ENCODE measurements around the gene SLC15A4.
A peak's percentile ranks its signal among the peaks of the same experiment; 100 is the strongest.

Gene SLC15A4

DNA sequence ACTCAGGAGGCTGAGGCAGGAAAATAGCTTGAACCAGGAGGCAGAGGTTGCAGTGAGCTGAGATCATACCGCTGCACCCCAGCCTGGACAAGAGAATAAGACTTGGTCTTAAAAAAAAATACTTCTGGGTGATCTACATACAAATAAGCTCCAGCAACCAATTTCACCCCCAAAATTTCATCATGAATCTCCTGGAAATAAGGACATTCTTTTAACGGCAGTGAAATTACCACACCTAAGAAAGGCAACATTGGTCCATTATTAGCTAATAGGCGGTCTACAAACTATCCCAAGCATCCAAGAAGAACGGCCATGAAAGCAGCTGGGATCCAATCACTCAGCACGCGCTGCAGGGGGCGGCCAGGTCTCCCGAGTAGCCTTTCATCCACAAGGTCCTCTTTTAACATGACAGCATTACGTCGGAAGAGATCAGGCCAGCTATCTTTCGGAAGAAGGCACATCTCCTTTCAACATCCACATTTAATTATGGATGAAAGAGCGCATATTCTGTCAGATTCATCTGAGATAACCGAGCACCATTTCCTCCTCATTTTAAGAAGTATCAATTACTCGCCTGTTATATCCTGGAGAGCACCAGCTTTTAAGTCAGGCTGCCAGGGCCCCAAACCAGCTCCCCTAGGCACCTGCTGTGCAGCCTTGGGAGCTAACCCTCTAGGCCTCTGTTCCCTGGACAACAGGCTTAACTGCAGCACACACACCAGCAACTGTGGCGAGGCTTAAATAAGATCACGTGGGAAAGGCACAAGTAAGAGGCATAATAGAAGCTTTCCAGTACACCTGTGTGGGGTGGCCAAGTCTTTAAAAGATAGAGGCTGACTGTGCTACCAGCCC is 4.2 kb downstream of the SLC15A4 start:
- H3K4me1 ChIP-seq (ENCODE audit: control insufficient read depth in 1 of 2, insufficient read depth in 1 of 2, low read depth in 1 of 2, low read length in 1 of 2): peaks cover 83 to 85% of the 10 kb centered on the region in 2 experiments
- peak overlapping the region; percentile 83 to 90 for H3K4me3 ChIP-seq (ENCODE audit: low read depth in 1 of 2, low read length in 1 of 2)
- H3K36me3 ChIP-seq: peaks cover 9% of the 10 kb centered on the region
- TF ChIP-seq, protein P1, sequence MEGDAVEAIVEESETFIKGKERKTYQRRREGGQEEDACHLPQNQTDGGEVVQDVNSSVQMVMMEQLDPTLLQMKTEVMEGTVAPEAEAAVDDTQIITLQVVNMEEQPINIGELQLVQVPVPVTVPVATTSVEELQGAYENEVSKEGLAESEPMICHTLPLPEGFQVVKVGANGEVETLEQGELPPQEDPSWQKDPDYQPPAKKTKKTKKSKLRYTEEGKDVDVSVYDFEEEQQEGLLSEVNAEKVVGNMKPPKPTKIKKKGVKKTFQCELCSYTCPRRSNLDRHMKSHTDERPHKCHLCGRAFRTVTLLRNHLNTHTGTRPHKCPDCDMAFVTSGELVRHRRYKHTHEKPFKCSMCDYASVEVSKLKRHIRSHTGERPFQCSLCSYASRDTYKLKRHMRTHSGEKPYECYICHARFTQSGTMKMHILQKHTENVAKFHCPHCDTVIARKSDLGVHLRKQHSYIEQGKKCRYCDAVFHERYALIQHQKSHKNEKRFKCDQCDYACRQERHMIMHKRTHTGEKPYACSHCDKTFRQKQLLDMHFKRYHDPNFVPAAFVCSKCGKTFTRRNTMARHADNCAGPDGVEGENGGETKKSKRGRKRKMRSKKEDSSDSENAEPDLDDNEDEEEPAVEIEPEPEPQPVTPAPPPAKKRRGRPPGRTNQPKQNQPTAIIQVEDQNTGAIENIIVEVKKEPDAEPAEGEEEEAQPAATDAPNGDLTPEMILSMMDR (IDR thresholded peaks at IDR 0.05): peak; percentile 18
- peak overlapping the region; percentile 98 for H3K27ac ChIP-seq
- H3K27me3 ChIP-seq: no peaks in the 10 kb centered on the region
- H3K9me3 ChIP-seq: no peaks in the 10 kb centered on the region

DNA sequence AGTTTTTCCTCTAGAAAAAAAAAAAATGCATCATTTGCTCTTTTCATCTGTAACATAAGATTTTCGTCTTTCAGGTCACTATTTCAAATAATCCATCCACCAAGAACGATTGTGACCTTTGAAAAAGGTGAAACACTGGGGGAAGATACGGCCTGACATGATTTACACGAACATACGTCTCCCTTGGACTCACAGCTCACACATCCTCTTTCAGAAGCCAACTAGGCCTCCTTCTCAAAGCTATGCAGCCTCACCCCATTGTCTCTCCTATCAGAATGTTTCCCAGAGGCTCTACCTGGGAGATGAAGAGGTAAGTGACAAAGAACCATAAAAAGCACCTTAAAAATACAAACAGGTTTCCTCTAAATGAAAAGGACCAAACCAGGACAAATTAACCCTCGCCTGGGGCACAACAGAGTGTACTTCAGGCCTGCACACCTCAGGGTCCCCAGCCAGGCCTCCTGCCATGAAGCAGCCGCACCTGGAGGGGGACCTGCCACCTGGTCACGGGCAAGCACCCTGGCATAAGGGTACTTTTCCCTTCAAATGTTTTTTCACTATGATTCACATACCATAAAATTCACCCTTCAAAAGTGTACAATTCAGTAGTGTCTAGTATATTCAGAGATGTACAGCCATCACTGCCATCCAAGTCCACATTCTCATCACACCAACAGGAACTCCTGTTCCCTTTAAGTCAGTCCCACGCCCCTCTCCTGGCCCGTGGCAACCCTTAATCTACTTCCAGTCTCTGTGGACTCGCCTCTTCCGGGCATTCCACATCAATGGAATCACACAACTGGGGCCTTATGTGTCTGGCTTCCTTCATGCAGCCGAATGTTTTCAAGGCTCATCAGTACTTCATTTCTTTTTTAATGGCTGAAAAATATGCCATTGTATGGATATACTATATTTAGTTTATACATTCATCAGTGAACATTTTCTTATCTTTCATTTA is 5.4 kb downstream of the SLC15A4 start:
- Histone ChIP-seq H3K27ac (peak overlapping the region; percentile 98), H3K4me3 (ENCODE audit: low read depth in 1 of 2, low read length in 1 of 2) (peak overlapping the region; percentile 83 to 90), H3K9me3 (no peaks in the 10 kb centered on the region), H3K36me3 (peaks cover 21% of the 10 kb centered on the region), H3K27me3 (no peaks in the 10 kb centered on the region), H3K4me1 (ENCODE audit: control insufficient read depth in 1 of 2, insufficient read depth in 1 of 2, low read depth in 1 of 2, low read length in 1 of 2) (peaks cover 77 to 79% of the 10 kb centered on the region in 2 experiments)
- TF ChIP-seq, protein P1 (IDR thresholded peaks at IDR 0.05): no peak

DNA sequence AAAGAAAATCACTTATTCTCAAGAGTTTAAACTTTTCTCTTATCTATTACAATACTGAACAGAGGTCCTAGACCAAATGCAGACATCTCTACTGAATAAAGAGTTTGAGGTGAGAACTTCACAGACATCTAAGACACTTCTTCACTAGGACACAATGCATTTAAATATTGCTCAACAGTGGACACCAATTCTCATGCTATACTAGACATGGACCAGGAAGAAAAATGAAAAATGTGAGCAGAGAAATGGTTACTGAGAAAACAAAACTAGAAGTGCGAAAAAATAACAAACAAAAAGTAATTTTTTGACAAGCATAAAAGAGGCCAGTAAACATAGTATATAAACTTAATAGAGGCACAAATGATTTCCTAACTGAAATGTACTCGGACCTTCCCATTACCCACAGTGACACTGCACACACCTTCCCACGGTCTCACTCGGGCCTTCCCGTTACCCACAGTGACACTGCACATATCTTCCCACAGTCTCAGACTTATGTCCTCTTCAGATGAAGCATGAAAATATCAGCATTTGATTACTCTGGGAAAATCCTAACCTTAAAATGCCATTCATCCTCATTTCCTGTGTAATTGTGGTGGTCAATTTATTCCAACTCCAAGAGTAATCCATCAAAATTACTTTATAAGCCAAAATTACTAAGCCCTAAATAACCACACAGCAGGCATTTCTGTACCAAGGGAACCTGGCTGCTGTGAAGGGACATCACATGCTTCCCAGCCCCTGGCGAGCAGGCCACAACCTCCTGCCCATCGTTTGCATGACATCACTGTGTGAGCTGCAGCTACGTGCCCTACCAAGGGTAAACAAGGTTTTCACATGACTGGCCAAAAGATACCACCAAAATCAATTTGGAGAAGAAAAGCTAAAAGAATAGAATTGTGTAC is 6.4 kb downstream of the SLC15A4 start:
- Histone ChIP-seq H3K9me3 (no peaks in the 10 kb centered on the region), H3K27ac (peak overlapping the region; percentile 98), H3K4me1 (ENCODE audit: control insufficient read depth in 1 of 2, insufficient read depth in 1 of 2, low read depth in 1 of 2, low read length in 1 of 2) (peaks cover 70% of the 10 kb centered on the region in 2 experiments), H3K4me3 (ENCODE audit: low read depth in 1 of 2, low read length in 1 of 2) (peak overlapping the region; percentile 83 to 90), H3K36me3 (peaks cover 28% of the 10 kb centered on the region), H3K27me3 (no peaks in the 10 kb centered on the region)
- TF ChIP-seq, protein P1 (IDR thresholded peaks at IDR 0.05): peak; percentile 46

DNA sequence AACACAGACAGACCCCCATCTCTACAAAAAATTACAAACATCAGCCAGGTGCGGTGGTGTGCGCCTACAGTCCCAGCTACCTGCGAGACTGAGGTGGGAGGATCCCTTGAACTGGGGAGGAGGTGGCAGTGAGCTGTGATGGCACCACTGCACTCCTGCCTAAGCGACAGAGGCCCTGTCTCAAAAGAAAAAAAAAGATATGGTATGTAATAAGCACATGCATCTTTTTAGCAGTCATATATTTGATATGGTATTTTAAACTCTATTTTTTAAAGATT is 7.2 kb downstream of the SLC15A4 start:
- TF ChIP-seq, protein P1 (IDR thresholded peaks at IDR 0.05): no peak
- Histone ChIP-seq H3K9me3 (no peaks in the 10 kb centered on the region), H3K27ac (peak overlapping the region; percentile 98), H3K4me3 (ENCODE audit: low read depth in 1 of 2, low read length in 1 of 2) (peak overlapping the region; percentile 83 to 90), H3K27me3 (no peaks in the 10 kb centered on the region), H3K4me1 (ENCODE audit: control insufficient read depth in 1 of 2, insufficient read depth in 1 of 2, low read depth in 1 of 2, low read length in 1 of 2) (peaks cover 62% of the 10 kb centered on the region in 2 experiments), H3K36me3 (peaks cover 30% of the 10 kb centered on the region)

All from neutrophil (primary cell).